ENCODE data around the gene SHROOM2. TPM values are rescaled to one million over a fixed set of nuclear protein-coding genes. Genes with fewer than 3 reads are reported as not detected.

Gene SHROOM2
- total and polyA plus RNA-seq, 9 of the 15 experiments (the other 6 are each of a cell fraction or from before 2014, with no cell fraction given), result not detected

DNA sequence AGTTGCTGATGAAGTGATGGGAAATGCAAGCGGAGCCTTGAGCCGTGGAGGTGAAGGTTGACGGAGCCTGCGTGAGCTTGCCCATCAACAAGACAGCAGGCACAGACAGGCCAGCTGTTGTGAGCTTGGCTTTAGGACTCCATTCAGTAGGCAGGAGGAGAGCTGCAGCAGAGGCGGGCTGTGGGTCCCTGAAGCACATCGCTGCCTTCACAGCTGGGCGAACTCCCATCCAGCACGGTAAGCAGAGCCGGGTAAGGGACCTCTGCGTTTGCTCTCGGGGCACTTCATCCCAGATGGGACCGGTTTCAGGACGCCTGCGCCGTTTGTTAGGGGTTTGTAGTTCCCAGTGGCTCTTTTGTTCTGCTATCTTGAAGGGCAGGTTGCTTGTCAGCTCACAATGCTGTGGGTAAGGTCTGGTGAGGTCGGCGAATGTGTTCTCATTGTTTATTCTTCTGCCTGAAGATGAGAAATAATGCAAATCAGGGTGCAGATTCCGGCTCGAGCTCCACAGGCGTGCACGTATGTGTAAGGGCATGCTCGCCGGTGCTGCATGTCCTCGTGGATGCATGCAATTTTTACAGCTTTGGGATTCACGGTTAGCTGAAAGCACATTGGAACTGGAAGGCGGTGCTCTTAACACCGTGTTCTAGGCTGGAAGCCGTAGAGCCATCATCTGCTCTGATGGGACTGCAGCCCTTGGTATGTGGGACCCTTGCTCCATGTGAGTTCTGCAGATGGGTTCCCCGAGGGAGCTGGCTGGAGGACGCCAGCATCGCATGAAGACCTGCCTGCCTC, 126.3 kb downstream of the SHROOM2 start:
- no TSS peak for BruUV-seq (replicated peaks)
- Histone ChIP-seq H3K27ac (ENCODE audit: extremely low read depth, low read depth, low read length) (no peak overlapping the region), H3K4me1 (replicated peaks in 1 of 2; ENCODE audit: control insufficient read depth in 2 of 2, insufficient read depth in 2 of 2, low read length in 2 of 2) (no peaks in the 10 kb centered on the region; a peak in 1 of 5 replicates), H3K27me3 (ENCODE audit: control insufficient read depth in 2 of 2, insufficient read depth in 2 of 2, low read length in 2 of 2) (peaks cover 0 to 15% of the 10 kb centered on the region in 2 experiments; a peak in 3 of 5 replicates), H3K36me3 (ENCODE audit: control insufficient read depth, insufficient read depth, low read length) (no peaks in the 10 kb centered on the region), H3K9me3 (replicated peaks; ENCODE audit: control insufficient read depth, insufficient read depth, low read depth, low read length) (no peaks in the 10 kb centered on the region), H3K9ac (ENCODE audit: insufficient read depth in 1 of 2, low read depth in 2 of 2, low read length in 2 of 2) (no peak overlapping the region), H2AFZ (ENCODE audit: low read depth, low read length) (no peak overlapping the region), H3K4me3 (no peak overlapping the region), H3K4me2 (ENCODE audit: insufficient read depth, low read length) (no peak overlapping the region), H3K9me1 (ENCODE audit: control insufficient read depth, insufficient read depth, low read length) (no peaks in the 10 kb centered on the region), H3K79me2 (ENCODE audit: control insufficient read depth, insufficient read depth, low read length) (no peaks in the 10 kb centered on the region), H4K20me1 (replicated peaks; ENCODE audit: control insufficient read depth, insufficient read depth, low read length) (no peaks in the 10 kb centered on the region; the same call in 1 of the 2 replicates)
- in situ Hi-C loops (cut with MboI), result no loop called here
- no peak for ATAC-seq
- ChIA-PET CTCF (ENCODE audit: low intra/inter-chr PET ratio) (no interaction called here), POLR2A (no interaction called here)
- WGBS (ENCODE audit: insufficient coverage, low coverage, missing lambda C conversion rate), result under 1% methylated on average over 26 of the region's 31 CpGs
- no peak for FAIRE-seq
- DNase-seq (ENCODE audit: extremely low read depth in 1 of 4, low spot score in 3 of 4), result no peak
- TF ChIP-seq RBM25 (IDR thresholded peaks at IDR 0.05; ENCODE audit: low read depth, low read length, severe bottlenecking), result no peak
- intact Hi-C loops (cut with micrococcal nuclease), result no loop called here

DNA sequence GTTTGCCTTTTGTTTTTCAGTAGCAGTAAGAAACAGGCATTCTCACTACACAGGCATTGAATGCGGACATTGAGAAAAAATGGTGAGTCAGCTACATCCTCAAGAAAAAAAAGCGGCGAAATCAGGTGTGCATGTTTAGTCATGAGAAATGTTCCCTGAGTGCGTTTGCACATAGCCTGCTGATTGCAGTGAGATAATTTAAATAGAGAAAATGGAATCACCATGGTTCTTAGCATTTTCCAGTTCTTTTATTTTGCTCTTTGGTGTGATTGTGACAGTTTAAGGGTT, 126.9 kb downstream of the SHROOM2 start:
- Histone ChIP-seq H3K27ac (ENCODE audit: extremely low read depth, low read depth, low read length) (no peak overlapping the region), H3K4me2 (ENCODE audit: insufficient read depth, low read length) (no peak overlapping the region), H3K9ac (ENCODE audit: insufficient read depth in 1 of 2, low read depth in 2 of 2, low read length in 2 of 2) (no peak overlapping the region), H4K20me1 (replicated peaks; ENCODE audit: control insufficient read depth, insufficient read depth, low read length) (no peaks in the 10 kb centered on the region; the same call in 1 of the 2 replicates), H3K9me3 (replicated peaks; ENCODE audit: control insufficient read depth, insufficient read depth, low read depth, low read length) (no peaks in the 10 kb centered on the region), H3K4me1 (replicated peaks in 1 of 2; ENCODE audit: control insufficient read depth in 2 of 2, insufficient read depth in 2 of 2, low read length in 2 of 2) (no peaks in the 10 kb centered on the region; a peak in 1 of 5 replicates), H2AFZ (ENCODE audit: low read depth, low read length) (no peak overlapping the region), H3K27me3 (ENCODE audit: control insufficient read depth in 2 of 2, insufficient read depth in 2 of 2, low read length in 2 of 2) (peaks cover 0 to 15% of the 10 kb centered on the region in 2 experiments; a peak in 3 of 5 replicates), H3K36me3 (ENCODE audit: control insufficient read depth, insufficient read depth, low read length) (no peaks in the 10 kb centered on the region), H3K9me1 (ENCODE audit: control insufficient read depth, insufficient read depth, low read length) (no peaks in the 10 kb centered on the region), H3K79me2 (ENCODE audit: control insufficient read depth, insufficient read depth, low read length) (no peaks in the 10 kb centered on the region), H3K4me3 (no peak overlapping the region)
- ATAC-seq, result no peak
- DNase-seq (ENCODE audit: extremely low read depth in 1 of 4, low spot score in 3 of 4), result no peak
- BruUV-seq (replicated peaks), result no TSS peak
- FAIRE-seq, result no peak
- TF ChIP-seq ZNF316 (IDR thresholded peaks at IDR 0.05) (peak; percentile 31; the same call in 1 of the 2 replicates), ZNF143 (CRISPR knock-in tag; IDR thresholded peaks at IDR 0.05) (no peak)
- in situ Hi-C loops (cut with MboI) (no loop called here), intact Hi-C loops (cut with micrococcal nuclease) (no loop called here)
- 0% methylated on average over 4 of the region's 4 CpGs for WGBS (ENCODE audit: insufficient coverage, low coverage, missing lambda C conversion rate)
- ChIA-PET CTCF (ENCODE audit: low intra/inter-chr PET ratio) (no interaction called here), POLR2A (no interaction called here)
